Measurements from ENCODE around the gene NEU2. TPM values are rescaled to one million over a fixed set of nuclear protein-coding genes. Genes with fewer than 3 reads are reported as not detected.
A peak's percentile ranks its signal among the peaks of the same experiment; 100 is the strongest.
"Not testable (repeated sequence)": the region's sequence is repeated elsewhere in the genome, so short reads cannot be mapped to it uniquely, and the experiment has no call there.

Gene NEU2
- total RNA-seq, 4 donors from 2014 or later: not detected

DNA sequence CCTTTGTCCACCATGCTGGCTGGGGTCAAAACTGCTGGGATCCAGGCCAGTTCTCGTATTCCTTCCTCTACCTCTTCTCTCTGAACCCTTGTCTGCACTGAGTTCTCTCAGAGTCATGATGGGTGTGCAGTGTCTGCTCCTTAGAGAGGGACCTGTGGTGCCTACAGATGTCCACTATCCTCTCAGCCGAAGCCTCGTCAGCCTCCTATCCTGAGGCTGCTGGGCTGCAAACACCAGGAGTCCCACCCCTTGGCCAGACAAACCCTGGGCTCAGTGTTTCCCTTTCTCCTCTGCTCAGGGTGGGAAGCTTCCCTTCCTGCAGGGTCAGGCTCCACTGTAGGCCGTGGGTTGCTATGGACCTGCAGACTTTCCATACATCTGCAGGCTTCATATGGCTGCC lies 30.0 kb downstream of the NEU2 start:
- no peak for TF ChIP-seq POLR2A (IDR thresholded peaks at IDR 0.05)
- TF ChIP-seq, protein P1, sequence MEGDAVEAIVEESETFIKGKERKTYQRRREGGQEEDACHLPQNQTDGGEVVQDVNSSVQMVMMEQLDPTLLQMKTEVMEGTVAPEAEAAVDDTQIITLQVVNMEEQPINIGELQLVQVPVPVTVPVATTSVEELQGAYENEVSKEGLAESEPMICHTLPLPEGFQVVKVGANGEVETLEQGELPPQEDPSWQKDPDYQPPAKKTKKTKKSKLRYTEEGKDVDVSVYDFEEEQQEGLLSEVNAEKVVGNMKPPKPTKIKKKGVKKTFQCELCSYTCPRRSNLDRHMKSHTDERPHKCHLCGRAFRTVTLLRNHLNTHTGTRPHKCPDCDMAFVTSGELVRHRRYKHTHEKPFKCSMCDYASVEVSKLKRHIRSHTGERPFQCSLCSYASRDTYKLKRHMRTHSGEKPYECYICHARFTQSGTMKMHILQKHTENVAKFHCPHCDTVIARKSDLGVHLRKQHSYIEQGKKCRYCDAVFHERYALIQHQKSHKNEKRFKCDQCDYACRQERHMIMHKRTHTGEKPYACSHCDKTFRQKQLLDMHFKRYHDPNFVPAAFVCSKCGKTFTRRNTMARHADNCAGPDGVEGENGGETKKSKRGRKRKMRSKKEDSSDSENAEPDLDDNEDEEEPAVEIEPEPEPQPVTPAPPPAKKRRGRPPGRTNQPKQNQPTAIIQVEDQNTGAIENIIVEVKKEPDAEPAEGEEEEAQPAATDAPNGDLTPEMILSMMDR (IDR thresholded peaks at IDR 0.05): no peak
- H3K4me3 ChIP-seq: no peak overlapping the region
- no peaks in the 10 kb centered on the region for H3K4me1 ChIP-seq
- DNase-seq: no peak
- no peaks in the 10 kb centered on the region for H3K36me3 ChIP-seq
- peak overlapping the region; percentile 59 to 63 for H3K27ac ChIP-seq
- intact Hi-C loops (cut with DNase I; ENCODE audit: low total_unique reads): no loop called here
- H3K9me3 ChIP-seq: no peaks in the 10 kb centered on the region
- no peaks in the 10 kb centered on the region for H3K27me3 ChIP-seq

DNA sequence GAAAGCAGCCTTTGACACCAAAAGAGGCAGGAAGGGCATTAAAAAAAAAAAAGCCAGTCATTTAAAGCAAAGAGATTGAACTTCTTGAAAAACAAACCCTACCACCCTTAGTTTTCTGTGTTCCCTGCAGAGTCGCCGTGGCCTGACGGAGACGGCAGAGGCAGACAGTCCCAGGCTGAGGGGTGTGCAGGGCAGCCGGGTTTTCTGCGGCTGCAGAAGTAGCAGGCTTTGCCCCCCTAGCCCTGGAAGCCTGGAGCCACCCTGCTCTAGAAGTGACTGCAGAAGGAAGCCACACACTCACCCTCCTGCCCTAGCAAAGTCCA lies 30.4 kb downstream of the NEU2 start:
- H3K4me1 ChIP-seq: no peaks in the 10 kb centered on the region
- H3K9me3 ChIP-seq: no peaks in the 10 kb centered on the region
- no peak overlapping the region for H3K4me3 ChIP-seq
- no peaks in the 10 kb centered on the region for H3K27me3 ChIP-seq
- H3K27ac ChIP-seq: peak overlapping the region; percentile 27 to 36
- H3K36me3 ChIP-seq: no peaks in the 10 kb centered on the region
- TF ChIP-seq, protein P1 (IDR thresholded peaks at IDR 0.05): no peak
- no peak for TF ChIP-seq POLR2A (IDR thresholded peaks at IDR 0.05)
- intact Hi-C loops (cut with DNase I; ENCODE audit: low total_unique reads): no loop called here
- no peak for DNase-seq

DNA sequence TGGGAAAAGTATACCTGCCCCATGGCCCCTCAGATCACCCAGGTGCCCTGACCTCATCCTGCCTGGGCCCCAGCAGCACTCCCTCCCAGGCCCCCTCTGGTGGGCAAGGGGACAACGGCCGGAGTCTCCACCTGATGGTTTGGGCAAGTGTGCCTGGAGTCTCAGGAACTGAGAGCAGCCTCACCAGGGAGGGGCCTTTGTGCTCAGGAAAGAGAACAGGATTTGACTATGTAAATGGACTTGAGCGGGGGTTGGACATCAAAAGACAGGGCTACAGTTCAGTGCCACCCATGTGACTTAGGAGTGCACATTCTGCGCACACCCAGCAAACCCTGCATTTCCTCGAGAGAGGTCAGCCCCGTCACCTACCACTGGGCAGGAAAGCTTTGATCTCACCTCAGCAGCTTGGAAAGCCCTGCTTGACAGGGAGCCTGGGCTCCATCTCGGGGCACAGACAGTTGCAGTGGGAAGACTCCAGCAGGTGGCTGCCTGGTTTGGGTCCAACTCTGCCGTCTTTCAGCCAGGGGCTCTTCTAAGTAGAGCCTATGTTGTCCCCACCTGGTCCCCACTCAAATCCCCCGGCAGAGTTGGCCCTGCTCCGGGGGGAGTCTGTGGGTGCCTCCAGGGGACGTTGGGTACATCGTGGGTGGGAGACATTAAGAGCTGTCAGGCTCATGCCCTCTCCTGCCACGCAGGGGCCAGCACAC lies 30.9 kb downstream of the NEU2 start:
- Histone ChIP-seq H3K36me3 (no peaks in the 10 kb centered on the region), H3K27ac (peak overlapping the region; percentile 27 to 36), H3K4me3 (no peak overlapping the region), H3K27me3 (no peaks in the 10 kb centered on the region), H3K9me3 (no peaks in the 10 kb centered on the region), H3K4me1 (no peaks in the 10 kb centered on the region)
- DNase-seq: peak in 1 of 2 donors; percentile 55
- TF ChIP-seq POLR2A (IDR thresholded peaks at IDR 0.05): no peak
- TF ChIP-seq, protein P1 (IDR thresholded peaks at IDR 0.05): peak in 1 of 4 experiments; percentile 13
- intact Hi-C loops (cut with DNase I; ENCODE audit: low total_unique reads): no loop called here

DNA sequence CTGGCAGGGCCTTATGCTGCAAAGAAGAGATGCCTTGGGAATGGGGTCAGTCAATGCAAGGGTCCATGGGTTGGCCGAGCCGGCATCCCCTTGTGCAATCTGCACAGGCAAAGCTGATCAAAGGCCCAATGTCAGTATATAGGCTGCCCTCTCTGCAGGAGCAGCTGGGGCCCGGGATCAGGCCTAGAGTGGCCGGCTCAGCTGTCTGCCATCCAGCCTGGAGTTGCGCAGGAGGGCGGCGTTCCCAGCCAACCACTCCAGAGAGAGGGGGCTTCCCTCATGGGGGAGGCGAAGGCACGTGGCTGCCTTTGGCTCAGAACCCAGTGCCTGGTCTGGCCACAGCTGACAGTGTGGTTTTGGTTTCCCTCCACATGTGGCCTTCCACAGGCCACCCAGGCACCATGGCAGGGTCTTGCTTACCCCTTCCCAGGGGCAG lies 31.5 kb downstream of the NEU2 start:
- Histone ChIP-seq H3K27ac (no peak overlapping the region), H3K4me1 (no peaks in the 10 kb centered on the region), H3K4me3 (no peak overlapping the region), H3K27me3 (no peaks in the 10 kb centered on the region), H3K36me3 (no peaks in the 10 kb centered on the region), H3K9me3 (no peaks in the 10 kb centered on the region)
- intact Hi-C loops (cut with DNase I; ENCODE audit: low total_unique reads): no loop called here
- DNase-seq: no peak
- TF ChIP-seq POLR2A (IDR thresholded peaks at IDR 0.05): no peak
- TF ChIP-seq, protein P1 (IDR thresholded peaks at IDR 0.05): no peak

DNA sequence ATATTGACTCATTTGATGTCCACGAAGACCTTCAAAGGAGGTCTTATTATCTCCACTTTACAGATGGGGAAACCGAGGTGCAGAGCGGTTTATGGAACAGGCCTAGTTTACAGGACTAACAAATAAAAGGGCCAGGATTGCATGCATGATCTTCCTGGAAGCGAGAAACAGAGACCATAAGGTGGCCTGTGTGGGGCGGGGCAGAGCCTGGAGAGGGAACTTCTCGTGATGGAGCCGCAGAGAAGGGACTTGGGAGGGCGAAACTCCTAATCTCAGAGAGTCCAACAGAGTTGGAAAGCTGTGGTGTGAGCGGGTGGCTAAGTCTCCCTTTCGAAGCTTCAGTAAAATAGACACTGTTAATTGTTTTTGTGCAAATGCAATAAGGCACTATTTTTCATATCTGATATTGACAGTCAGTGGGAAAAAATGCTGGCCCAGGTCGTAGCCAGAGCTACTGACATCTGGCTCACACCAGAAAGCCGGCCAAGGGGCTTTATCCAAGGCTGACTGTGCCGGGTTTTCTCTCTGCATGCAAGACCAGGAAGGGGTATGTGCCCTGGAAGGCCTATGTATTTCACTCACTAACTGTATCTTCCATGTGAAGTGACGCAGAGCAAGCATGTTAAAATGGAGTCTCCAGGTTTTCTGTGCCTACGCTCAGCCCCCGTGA lies 32.2 kb downstream of the NEU2 start:
- no peaks in the 10 kb centered on the region for H3K27me3 ChIP-seq
- no peak for TF ChIP-seq POLR2A (IDR thresholded peaks at IDR 0.05)
- TF ChIP-seq, protein P1 (IDR thresholded peaks at IDR 0.05): no peak
- no peaks in the 10 kb centered on the region for H3K36me3 ChIP-seq
- intact Hi-C loops (cut with DNase I; ENCODE audit: low total_unique reads): no loop called here
- no peak overlapping the region for H3K4me3 ChIP-seq
- H3K9me3 ChIP-seq: no peaks in the 10 kb centered on the region
- H3K27ac ChIP-seq: no peak overlapping the region
- H3K4me1 ChIP-seq: no peaks in the 10 kb centered on the region
- DNase-seq: no peak

DNA sequence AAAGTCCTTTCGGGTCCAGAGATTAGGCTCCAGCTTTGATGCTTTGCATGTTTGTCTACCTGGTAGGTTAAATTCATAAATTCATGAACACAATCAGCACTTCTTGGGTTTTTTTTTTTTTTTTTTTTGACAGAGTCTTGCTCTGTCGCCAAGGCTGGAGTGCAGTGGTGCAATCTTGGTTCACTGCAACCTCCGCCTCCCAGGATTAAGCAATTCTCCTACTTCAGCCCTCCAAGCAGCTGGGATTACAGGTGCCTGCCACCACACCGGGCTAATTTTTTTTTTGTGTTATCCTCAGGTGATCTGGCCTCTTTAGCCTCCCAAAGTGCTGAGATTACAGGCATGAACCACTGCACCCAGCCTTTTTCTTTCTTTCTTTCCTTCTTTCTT lies 32.7 kb downstream of the NEU2 start:
- H3K27me3 ChIP-seq; H3K4me1 ChIP-seq; H3K27ac ChIP-seq; H3K4me3 ChIP-seq; H3K36me3 ChIP-seq; intact Hi-C loops (cut with DNase I; ENCODE audit: low total_unique reads); DNase-seq; H3K9me3 ChIP-seq: not testable (repeated sequence)

Data from uterus (tissue), 4 donors.